Fibroblast of pulmonary artery (primary cell): ENCODE data around the gene RAB11B.
"Not testable (repeated sequence)": the region's sequence is repeated elsewhere in the genome, so short reads cannot be mapped to it uniquely, and the experiment has no call there.

Experiments
- DNase-seq: peaks from one replicate; pipeline ENCODE4 v3.0.0-alpha.2; 2010; ENCODE audit warnings: low read depth
- H3K4me3 ChIP-seq: replicated peaks from 2 replicates; pipeline ENCODE4 v1.5.1; 2011; ENCODE audit warnings: low read depth, mild to moderate bottlenecking, control low read depth, low read length, moderate library complexity
- TF ChIP-seq, protein P1 (sequence below): IDR thresholded peaks from 2 replicates; pipeline ENCODE4 v1.5.1; 2011; ENCODE audit warnings: mild to moderate bottlenecking, control low read depth, low read length, inconsistent platforms; ENCODE audit errors: missing control alignments

The RAB11B gene

GRCh38 chr19:8377598-8377997 lies 12.6 kb upstream of the RAB11B start:
- H3K4me3 ChIP-seq, result no peak overlapping the region
- TF ChIP-seq, protein P1, sequence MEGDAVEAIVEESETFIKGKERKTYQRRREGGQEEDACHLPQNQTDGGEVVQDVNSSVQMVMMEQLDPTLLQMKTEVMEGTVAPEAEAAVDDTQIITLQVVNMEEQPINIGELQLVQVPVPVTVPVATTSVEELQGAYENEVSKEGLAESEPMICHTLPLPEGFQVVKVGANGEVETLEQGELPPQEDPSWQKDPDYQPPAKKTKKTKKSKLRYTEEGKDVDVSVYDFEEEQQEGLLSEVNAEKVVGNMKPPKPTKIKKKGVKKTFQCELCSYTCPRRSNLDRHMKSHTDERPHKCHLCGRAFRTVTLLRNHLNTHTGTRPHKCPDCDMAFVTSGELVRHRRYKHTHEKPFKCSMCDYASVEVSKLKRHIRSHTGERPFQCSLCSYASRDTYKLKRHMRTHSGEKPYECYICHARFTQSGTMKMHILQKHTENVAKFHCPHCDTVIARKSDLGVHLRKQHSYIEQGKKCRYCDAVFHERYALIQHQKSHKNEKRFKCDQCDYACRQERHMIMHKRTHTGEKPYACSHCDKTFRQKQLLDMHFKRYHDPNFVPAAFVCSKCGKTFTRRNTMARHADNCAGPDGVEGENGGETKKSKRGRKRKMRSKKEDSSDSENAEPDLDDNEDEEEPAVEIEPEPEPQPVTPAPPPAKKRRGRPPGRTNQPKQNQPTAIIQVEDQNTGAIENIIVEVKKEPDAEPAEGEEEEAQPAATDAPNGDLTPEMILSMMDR, result no peak
- no peak for DNase-seq

DNA sequence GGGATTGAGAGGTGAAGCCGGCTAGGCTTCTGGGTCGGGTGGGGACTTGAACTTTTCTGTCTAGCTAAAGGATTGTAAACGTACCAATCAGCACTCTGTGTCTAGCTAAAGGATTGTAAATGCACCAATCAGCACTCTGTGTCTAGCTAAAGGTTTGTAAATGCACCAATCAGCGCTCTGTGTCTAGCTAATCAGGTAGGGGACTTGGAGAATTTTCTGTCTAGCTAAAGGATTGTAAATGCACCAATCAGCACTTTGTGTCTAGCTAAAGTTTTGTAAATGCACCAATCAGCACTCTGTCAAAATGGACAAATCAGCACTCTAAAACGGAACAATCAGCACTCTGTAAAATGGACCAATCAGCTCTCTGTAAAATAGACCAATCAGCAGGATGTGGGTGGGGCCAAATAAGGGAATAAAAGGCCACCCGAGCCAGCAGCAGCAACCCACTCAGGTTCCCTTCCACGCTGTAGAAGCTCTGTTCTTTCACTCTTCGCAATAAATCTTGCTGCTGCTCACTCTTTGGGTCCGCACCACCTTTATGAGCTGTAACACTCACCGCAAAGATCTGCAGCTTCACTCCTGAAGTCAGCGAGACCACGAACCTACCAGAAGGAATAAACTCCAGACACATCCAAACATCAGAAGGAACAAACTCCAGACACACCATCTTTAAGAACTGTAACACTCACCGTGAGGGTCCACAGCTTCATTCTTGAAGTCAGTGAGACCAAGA lies 10.8 kb upstream of the RAB11B start:
- H3K4me3 ChIP-seq, DNase-seq: not testable (repeated sequence)

DNA sequence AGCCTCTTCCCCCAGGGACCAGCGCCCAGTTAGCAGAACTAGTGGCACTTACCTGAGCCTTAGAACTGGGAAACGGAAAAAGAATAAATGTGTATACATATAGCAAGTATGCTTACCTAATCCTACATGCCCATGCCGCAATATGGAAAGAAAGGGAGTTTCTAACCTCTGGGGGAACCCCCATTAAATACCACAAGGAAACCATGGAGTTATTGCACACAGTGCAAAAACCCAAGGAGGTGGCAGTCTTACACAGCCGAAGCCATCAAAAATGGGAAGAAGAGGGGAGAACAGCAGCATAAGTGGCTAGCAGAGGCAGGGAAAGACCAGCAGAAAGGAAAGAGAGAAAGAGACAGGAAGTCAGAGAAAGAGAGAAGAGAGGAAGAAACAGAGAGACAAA lies 5.6 kb upstream of the RAB11B start:
- H3K4me3 ChIP-seq, result not testable (repeated sequence)

DNA sequence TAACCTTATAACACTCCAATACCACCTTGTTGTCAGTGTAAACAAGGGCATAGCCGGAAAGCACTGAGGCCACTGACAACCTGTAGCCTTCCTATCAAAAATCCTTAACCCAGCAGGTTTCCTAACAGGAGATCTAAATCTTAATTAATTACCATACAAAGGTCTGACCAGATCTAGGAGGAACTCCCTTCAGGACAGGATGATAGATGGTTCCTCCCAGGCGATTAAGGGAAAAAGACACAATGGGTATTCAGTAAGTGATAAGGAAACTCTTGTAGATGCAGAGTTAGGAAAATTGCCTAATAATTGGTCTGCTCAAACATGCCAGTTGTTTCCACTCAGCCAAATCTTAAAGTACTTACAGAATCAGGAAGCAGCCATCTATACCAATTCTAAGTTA lies 5.1 kb upstream of the RAB11B start:
- H3K4me3 ChIP-seq, DNase-seq: not testable (repeated sequence)

More for the DNA sequence above, 5.6 kb upstream of the RAB11B start:
- not testable (repeated sequence) for DNase-seq

GRCh38 chr19:8385566-8385965 lies 4.6 kb upstream of the RAB11B start:
- not testable (repeated sequence) for DNase-seq, H3K4me3 ChIP-seq

GRCh38 chr19:8386419-8386818 lies 3.7 kb upstream of the RAB11B start:
- DNase-seq, H3K4me3 ChIP-seq: not testable (repeated sequence)

- no peak for DNase-seq
- TF ChIP-seq, protein P1, result no peak
- H3K4me3 ChIP-seq, result no peak overlapping the region
Observed at GRCh38 chr19:8386990-8387389, 3.2 kb upstream of the RAB11B start.

- no peak for DNase-seq
- no peak overlapping the region for H3K4me3 ChIP-seq
- TF ChIP-seq, protein P1, result no peak
Observed at GRCh38 chr19:8387688-8388611, 2.2 kb upstream of the RAB11B start.

DNA sequence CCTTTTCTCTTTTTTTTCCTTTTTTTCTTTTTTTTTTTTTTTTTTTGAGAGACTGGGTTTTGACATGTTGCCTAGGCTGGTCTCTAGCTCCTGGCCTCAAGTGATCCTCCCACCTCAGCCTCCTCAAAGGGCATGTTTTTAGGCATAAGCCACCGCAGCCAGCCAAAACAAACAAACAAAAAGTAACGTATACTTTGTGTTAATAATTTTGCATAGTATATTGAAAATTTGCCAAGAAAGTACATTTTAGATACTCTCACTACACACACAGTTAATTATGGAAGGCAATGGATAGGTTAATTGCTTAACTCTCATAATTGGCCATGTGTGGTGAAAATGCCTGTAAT lies 1.6 kb upstream of the RAB11B start:
- DNase-seq, result no peak
- TF ChIP-seq, protein P1, result no peak

More for the DNA sequence above, 1.6 kb upstream of the RAB11B start:
- no peak overlapping the region for H3K4me3 ChIP-seq
